ENCODE data around the gene MALRD1. TPM values are rescaled to one million over a fixed set of nuclear protein-coding genes. Genes with fewer than 3 reads are reported as not detected.

Gene MALRD1
- total RNA-seq, 1 experiment from 2014 or later: 0.50 TPM

DNA sequence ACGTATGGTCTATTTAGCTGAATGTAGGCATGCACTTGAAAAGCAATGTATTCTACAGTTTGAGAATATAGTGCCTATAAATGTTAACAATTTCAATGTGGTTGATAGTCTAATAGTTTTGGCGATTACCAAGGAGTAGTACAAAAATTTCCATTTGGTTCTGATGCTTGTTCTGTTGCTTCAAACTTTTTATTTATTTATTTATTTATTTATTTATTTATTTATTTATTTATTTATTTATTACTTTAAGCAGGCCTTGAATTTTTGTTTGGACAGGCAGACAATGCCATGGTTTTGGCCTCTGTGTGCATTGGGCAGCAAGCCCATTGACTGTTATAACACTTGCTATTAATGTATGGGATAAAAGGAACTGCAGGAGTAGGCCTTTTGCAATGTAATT lies 36.5 kb upstream of the MALRD1 start:
- TF ChIP-seq ZNF423 (CRISPR knock-in tag; IDR thresholded peaks at IDR 0.05): no peak
- TF ChIP-seq, protein P1, sequence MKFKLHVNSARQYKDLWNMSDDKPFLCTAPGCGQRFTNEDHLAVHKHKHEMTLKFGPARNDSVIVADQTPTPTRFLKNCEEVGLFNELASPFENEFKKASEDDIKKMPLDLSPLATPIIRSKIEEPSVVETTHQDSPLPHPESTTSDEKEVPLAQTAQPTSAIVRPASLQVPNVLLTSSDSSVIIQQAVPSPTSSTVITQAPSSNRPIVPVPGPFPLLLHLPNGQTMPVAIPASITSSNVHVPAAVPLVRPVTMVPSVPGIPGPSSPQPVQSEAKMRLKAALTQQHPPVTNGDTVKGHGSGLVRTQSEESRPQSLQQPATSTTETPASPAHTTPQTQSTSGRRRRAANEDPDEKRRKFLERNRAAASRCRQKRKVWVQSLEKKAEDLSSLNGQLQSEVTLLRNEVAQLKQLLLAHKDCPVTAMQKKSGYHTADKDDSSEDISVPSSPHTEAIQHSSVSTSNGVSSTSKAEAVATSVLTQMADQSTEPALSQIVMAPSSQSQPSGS (CRISPR knock-in tag; IDR thresholded peaks at IDR 0.05; ENCODE audit: borderline replicate concordance, low read depth): no peak
- ATAC-seq (no peak), DNase-seq (ENCODE audit: low spot score) (no peak)
- Mint-ChIP-seq H3K36me3 (no peaks in the 10 kb centered on the region), H3K27ac (no peak overlapping the region), H3K4me3 (no peak overlapping the region), H3K27me3 (ENCODE audit: low read depth) (no peaks in the 10 kb centered on the region; the same call in 1 of the 2 replicates), H3K9me3 (peaks cover 52% of the 10 kb centered on the region), H3K4me1 (no peaks in the 10 kb centered on the region)
- ChIA-PET CTCF (no interaction called here), POLR2A (no interaction called here)

DNA sequence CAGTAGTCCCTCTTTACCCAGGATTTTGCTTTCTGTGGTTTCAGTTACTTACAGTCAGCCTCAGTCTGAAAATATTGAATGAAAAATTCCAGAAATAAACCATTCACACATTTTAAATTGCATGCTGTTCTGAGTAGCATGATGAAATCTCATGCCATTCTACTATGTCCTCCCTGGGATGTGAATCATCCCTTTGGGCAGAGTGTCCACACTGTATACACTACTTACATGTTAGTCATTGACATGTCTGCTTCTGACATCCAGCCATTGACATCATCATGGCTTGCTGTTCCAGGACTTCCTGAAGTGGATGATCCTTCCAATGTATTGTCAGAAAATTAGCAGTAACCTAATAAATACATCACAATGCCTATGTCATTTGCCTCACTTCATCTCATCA lies 34.6 kb upstream of the MALRD1 start:
- no peak for TF ChIP-seq TEAD1 (CRISPR knock-in tag; IDR thresholded peaks at IDR 0.05)
- TF ChIP-seq, protein P2, sequence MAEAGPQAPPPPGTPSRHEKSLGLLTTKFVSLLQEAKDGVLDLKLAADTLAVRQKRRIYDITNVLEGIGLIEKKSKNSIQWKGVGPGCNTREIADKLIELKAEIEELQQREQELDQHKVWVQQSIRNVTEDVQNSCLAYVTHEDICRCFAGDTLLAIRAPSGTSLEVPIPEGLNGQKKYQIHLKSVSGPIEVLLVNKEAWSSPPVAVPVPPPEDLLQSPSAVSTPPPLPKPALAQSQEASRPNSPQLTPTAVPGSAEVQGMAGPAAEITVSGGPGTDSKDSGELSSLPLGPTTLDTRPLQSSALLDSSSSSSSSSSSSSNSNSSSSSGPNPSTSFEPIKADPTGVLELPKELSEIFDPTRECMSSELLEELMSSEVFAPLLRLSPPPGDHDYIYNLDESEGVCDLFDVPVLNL (CRISPR knock-in tag; IDR thresholded peaks at IDR 0.05; ENCODE audit: borderline replicate concordance, low read depth): no peak
- TF ChIP-seq ZNF121 (CRISPR knock-in tag; IDR thresholded peaks at IDR 0.05): no peak
- TF ChIP-seq, protein P3, sequence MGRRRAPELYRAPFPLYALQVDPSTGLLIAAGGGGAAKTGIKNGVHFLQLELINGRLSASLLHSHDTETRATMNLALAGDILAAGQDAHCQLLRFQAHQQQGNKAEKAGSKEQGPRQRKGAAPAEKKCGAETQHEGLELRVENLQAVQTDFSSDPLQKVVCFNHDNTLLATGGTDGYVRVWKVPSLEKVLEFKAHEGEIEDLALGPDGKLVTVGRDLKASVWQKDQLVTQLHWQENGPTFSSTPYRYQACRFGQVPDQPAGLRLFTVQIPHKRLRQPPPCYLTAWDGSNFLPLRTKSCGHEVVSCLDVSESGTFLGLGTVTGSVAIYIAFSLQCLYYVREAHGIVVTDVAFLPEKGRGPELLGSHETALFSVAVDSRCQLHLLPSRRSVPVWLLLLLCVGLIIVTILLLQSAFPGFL (CRISPR knock-in tag; IDR thresholded peaks at IDR 0.05; ENCODE audit: borderline replicate concordance): no peak
- TF ChIP-seq, protein P4, sequence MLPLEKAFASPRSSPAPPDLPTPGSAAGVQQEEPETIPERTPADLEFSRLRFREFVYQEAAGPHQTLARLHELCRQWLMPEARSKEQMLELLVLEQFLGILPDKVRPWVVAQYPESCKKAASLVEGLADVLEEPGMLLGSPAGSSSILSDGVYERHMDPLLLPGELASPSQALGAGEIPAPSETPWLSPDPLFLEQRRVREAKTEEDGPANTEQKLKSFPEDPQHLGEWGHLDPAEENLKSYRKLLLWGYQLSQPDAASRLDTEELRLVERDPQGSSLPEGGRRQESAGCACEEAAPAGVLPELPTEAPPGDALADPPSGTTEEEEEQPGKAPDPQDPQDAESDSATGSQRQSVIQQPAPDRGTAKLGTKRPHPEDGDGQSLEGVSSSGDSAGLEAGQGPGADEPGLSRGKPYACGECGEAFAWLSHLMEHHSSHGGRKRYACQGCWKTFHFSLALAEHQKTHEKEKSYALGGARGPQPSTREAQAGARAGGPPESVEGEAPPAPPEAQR (CRISPR knock-in tag; IDR thresholded peaks at IDR 0.05): no peak
- no peak for TF ChIP-seq ZNF219 (CRISPR knock-in tag; IDR thresholded peaks at IDR 0.05; ENCODE audit: borderline replicate concordance)
- TF ChIP-seq ZNF232 (CRISPR knock-in tag; IDR thresholded peaks at IDR 0.05): no peak
- TF ChIP-seq ZNF317 (CRISPR knock-in tag; IDR thresholded peaks at IDR 0.05; ENCODE audit: borderline replicate concordance, low read depth): no peak
- TF ChIP-seq KAT7 (CRISPR knock-in tag; IDR thresholded peaks at IDR 0.05; ENCODE audit: borderline replicate concordance): no peak
- TF ChIP-seq, protein P5, sequence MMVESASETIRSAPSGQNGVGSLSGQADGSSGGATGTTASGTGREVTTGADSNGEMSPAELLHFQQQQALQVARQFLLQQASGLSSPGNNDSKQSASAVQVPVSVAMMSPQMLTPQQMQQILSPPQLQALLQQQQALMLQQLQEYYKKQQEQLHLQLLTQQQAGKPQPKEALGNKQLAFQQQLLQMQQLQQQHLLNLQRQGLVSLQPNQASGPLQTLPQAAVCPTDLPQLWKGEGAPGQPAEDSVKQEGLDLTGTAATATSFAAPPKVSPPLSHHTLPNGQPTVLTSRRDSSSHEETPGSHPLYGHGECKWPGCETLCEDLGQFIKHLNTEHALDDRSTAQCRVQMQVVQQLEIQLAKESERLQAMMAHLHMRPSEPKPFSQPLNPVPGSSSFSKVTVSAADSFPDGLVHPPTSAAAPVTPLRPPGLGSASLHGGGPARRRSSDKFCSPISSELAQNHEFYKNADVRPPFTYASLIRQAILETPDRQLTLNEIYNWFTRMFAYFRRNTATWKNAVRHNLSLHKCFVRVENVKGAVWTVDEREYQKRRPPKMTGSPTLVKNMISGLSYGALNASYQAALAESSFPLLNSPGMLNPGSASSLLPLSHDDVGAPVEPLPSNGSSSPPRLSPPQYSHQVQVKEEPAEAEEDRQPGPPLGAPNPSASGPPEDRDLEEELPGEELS (CRISPR knock-in tag; IDR thresholded peaks at IDR 0.05): no peak
- no peak for TF ChIP-seq ELF4 (CRISPR knock-in tag; IDR thresholded peaks at IDR 0.05; ENCODE audit: low read depth)
- peaks cover 43% of the 10 kb centered on the region for H3K9me3 Mint-ChIP-seq
- H3K27ac Mint-ChIP-seq: no peak overlapping the region
- H3K36me3 Mint-ChIP-seq: no peaks in the 10 kb centered on the region
- DNase-seq (ENCODE audit: low spot score) (no peak), ATAC-seq (no peak)
- no peaks in the 10 kb centered on the region; the same call in 1 of the 2 replicates for H3K27me3 Mint-ChIP-seq (ENCODE audit: low read depth)
- ChIA-PET POLR2A (no interaction called here), CTCF (no interaction called here)
- H3K4me1 Mint-ChIP-seq: no peaks in the 10 kb centered on the region
- H3K4me3 Mint-ChIP-seq: no peak overlapping the region

DNA sequence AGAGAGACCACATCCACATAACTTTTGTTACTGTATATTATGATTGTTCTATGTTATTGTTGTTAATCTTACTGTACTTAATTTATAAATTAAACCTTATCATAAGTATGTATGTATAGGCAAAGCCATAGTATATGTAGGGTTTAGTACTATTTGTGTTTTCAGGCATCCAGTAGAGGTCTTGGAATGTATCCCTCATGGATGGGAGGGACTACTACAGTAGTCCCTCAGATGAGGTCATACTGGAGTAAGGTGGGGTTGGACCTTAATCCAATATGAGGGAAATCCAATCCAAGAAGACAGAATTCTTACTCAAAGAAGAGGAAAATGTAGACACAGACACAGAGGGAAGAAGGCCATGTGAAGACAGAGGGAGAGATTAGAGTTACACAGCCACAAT lies 34.1 kb upstream of the MALRD1 start:
- Mint-ChIP-seq H3K9me3 (peaks cover 40% of the 10 kb centered on the region), H3K4me1 (no peaks in the 10 kb centered on the region), H3K36me3 (no peaks in the 10 kb centered on the region), H3K27ac (no peak overlapping the region), H3K27me3 (ENCODE audit: low read depth) (no peaks in the 10 kb centered on the region; the same call in 1 of the 2 replicates), H3K4me3 (no peak overlapping the region)
- ATAC-seq (no peak), DNase-seq (ENCODE audit: low spot score) (no peak)
- ChIA-PET POLR2A (no interaction called here), CTCF (no interaction called here)
- TF ChIP-seq PRRX2 (CRISPR knock-in tag; IDR thresholded peaks at IDR 0.05) (no peak), RORB (CRISPR knock-in tag; IDR thresholded peaks at IDR 0.05) (no peak), TEAD1 (CRISPR knock-in tag; IDR thresholded peaks at IDR 0.05) (no peak), IRF2 (CRISPR knock-in tag; IDR thresholded peaks at IDR 0.05; ENCODE audit: borderline replicate concordance, low read depth) (no peak), EMX1 (CRISPR knock-in tag; IDR thresholded peaks at IDR 0.05) (no peak), FOXJ3 (CRISPR knock-in tag; IDR thresholded peaks at IDR 0.05; ENCODE audit: borderline replicate concordance) (no peak), JUN (CRISPR knock-in tag; IDR thresholded peaks at IDR 0.05) (no peak), ZNF121 (CRISPR knock-in tag; IDR thresholded peaks at IDR 0.05) (no peak)
- TF ChIP-seq, protein P6, sequence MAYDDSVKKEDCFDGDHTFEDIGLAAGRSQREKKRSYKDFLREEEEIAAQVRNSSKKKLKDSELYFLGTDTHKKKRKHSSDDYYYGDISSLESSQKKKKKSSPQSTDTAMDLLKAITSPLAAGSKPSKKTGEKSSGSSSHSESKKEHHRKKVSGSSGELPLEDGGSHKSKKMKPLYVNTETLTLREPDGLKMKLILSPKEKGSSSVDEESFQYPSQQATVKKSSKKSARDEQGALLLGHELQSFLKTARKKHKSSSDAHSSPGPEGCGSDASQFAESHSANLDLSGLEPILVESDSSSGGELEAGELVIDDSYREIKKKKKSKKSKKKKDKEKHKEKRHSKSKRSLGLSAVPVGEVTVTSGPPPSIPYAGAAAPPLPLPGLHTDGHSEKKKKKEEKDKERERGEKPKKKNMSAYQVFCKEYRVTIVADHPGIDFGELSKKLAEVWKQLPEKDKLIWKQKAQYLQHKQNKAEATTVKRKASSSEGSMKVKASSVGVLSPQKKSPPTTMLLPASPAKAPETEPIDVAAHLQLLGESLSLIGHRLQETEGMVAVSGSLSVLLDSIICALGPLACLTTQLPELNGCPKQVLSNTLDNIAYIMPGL (CRISPR knock-in tag; IDR thresholded peaks at IDR 0.05): no peak
- TF ChIP-seq, protein P7, sequence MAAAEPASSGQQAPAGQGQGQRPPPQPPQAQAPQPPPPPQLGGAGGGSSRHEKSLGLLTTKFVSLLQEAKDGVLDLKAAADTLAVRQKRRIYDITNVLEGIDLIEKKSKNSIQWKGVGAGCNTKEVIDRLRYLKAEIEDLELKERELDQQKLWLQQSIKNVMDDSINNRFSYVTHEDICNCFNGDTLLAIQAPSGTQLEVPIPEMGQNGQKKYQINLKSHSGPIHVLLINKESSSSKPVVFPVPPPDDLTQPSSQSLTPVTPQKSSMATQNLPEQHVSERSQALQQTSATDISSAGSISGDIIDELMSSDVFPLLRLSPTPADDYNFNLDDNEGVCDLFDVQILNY (CRISPR knock-in tag; IDR thresholded peaks at IDR 0.05): no peak
- TF ChIP-seq, protein P8, sequence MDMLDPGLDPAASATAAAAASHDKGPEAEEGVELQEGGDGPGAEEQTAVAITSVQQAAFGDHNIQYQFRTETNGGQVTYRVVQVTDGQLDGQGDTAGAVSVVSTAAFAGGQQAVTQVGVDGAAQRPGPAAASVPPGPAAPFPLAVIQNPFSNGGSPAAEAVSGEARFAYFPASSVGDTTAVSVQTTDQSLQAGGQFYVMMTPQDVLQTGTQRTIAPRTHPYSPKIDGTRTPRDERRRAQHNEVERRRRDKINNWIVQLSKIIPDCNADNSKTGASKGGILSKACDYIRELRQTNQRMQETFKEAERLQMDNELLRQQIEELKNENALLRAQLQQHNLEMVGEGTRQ (CRISPR knock-in tag; IDR thresholded peaks at IDR 0.05): no peak
